Measurements from ENCODE around the gene SYT13. TPM values are rescaled to one million over a fixed set of nuclear protein-coding genes. Genes with fewer than 3 reads are reported as not detected.
A peak's percentile ranks its signal among the peaks of the same experiment; 100 is the strongest.

The SYT13 gene
- total and polyA plus RNA-seq, 2 of the 4 experiments (the other 2 are of a cell fraction) = not detected

DNA sequence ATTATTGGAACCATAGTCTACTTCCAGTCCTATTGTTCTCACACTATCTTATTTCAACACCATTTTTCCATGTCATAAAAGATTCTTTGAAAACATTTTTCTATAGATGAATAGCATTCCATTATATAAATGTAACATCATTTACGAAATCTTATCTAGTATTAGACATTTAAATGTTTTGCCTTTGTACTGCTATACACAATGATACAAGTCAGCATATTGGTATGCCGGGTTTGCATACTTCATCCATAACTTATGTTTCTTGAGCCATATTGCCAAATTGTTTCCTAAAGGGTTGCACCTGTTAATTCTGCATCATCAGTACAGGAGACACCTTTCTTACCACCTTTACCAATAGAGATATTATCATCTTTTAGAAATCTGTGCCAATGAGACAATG, 68.2 kb downstream of the SYT13 start:
- Histone ChIP-seq H4K8ac (ENCODE audit: low read depth in 2 of 2, low read length in 2 of 2) (no peak overlapping the region), H2BK15ac (ENCODE audit: low read depth, low read length) (no peak overlapping the region), H2AFZ (replicated peaks; ENCODE audit: low read length, poor library complexity) (no peak overlapping the region), H3K9me1 (ENCODE audit: insufficient read depth, low read length) (no peaks in the 10 kb centered on the region; the same call in 1 of the 2 replicates), H3K27ac (ENCODE audit: insufficient read depth, low read length) (no peak overlapping the region), H3K27me3 (ENCODE audit: control insufficient read depth, insufficient read depth, low read length) (no peaks in the 10 kb centered on the region), H4K91ac (ENCODE audit: insufficient read depth, low read depth, low read length) (no peak overlapping the region), H3K36me3 (ENCODE audit: control insufficient read depth, insufficient read depth, low read length) (peaks cover 4% of the 10 kb centered on the region; the same call in 1 of the 2 replicates), H3K18ac (ENCODE audit: low read depth, low read length) (no peak overlapping the region), H2BK5ac (ENCODE audit: low read depth, low read length, poor library complexity, severe bottlenecking) (no peak overlapping the region), H2BK20ac (ENCODE audit: low read depth, low read length) (no peak overlapping the region), H4K5ac (ENCODE audit: low read depth, low read length) (no peak overlapping the region), H3K14ac (replicated peaks; ENCODE audit: low read depth, low read length) (no peak overlapping the region), H3K9me3 (ENCODE audit: control insufficient read depth, insufficient read depth, low read length) (no peaks in the 10 kb centered on the region), H3K23ac (ENCODE audit: low read depth, low read length) (no peak overlapping the region), H2AK5ac (ENCODE audit: low read depth, low read length) (no peak overlapping the region), H3K9ac (ENCODE audit: low read depth, low read length) (no peak overlapping the region), H3K79me1 (ENCODE audit: low read depth in 1 of 2, low read length in 2 of 2) (no peaks in the 10 kb centered on the region), H3K4me1 (ENCODE audit: control insufficient read depth, insufficient read depth, low read length) (no peaks in the 10 kb centered on the region), H3K4me3 (ENCODE audit: insufficient read depth, low read depth, low read length) (no peak overlapping the region), H4K20me1 (ENCODE audit: insufficient read depth, low read length) (no peaks in the 10 kb centered on the region), H3K56ac (ENCODE audit: extremely low read depth, insufficient read depth, low read length) (no peak overlapping the region), H2BK120ac (ENCODE audit: low read depth, low read length) (no peak overlapping the region), H3K4me2 (ENCODE audit: low read depth, low read length) (no peak overlapping the region), H3K4ac (ENCODE audit: low read depth, low read length) (no peak overlapping the region), H2AK9ac (replicated peaks; ENCODE audit: low read depth, low read length, poor library complexity) (no peak overlapping the region)
- TF ChIP-seq, protein P1, sequence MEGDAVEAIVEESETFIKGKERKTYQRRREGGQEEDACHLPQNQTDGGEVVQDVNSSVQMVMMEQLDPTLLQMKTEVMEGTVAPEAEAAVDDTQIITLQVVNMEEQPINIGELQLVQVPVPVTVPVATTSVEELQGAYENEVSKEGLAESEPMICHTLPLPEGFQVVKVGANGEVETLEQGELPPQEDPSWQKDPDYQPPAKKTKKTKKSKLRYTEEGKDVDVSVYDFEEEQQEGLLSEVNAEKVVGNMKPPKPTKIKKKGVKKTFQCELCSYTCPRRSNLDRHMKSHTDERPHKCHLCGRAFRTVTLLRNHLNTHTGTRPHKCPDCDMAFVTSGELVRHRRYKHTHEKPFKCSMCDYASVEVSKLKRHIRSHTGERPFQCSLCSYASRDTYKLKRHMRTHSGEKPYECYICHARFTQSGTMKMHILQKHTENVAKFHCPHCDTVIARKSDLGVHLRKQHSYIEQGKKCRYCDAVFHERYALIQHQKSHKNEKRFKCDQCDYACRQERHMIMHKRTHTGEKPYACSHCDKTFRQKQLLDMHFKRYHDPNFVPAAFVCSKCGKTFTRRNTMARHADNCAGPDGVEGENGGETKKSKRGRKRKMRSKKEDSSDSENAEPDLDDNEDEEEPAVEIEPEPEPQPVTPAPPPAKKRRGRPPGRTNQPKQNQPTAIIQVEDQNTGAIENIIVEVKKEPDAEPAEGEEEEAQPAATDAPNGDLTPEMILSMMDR (conservative IDR thresholded peaks at IDR 0.05; ENCODE audit: low read depth, low read length) = no peak
- TF ChIP-seq MAZ (IDR thresholded peaks at IDR 0.05; ENCODE audit: borderline replicate concordance, low read depth, low read length) (no peak), RCOR1 (IDR thresholded peaks at IDR 0.05; ENCODE audit: insufficient replicate concordance, low read length) (no peak), BHLHE40 (IDR thresholded peaks at IDR 0.05; ENCODE audit: low read depth, low read length) (no peak), RAD21 (IDR thresholded peaks at IDR 0.05; ENCODE audit: low read length) (no peak), SMC3 (IDR thresholded peaks at IDR 0.05; ENCODE audit: low read depth, low read length) (no peak)
- peak; percentile 54 for ATAC-seq (ENCODE audit: low read depth)
- ChIA-PET CTCF (no interaction called here), POLR2A (ENCODE audit: unreplicated experiment) (no interaction called here)
- in situ Hi-C loops (cut with MboI; ENCODE audit: low sequenced_read_pairs) = no loop called here
- intact Hi-C loops (cut with micrococcal nuclease) = no loop called here
- WGBS, 2 experiments (ENCODE audit: extremely low coverage in 2 of 2, insufficient read length in 1 of 2) = no CpG with 5 or more reads among the region's 2 CpGs
- DNase-seq = peak; percentile 18
- no TSS peak for BruUV-seq (replicated peaks)
- dilution Hi-C loops (cut with HindIII; ENCODE audit: low sequenced_read_pairs, unreplicated experiment) = no loop called here
